Naive thymus-derived CD8-positive, alpha-beta T cell (primary cell): Measurements from ENCODE around the gene PSAP. TPM values are rescaled to one million over a fixed set of nuclear protein-coding genes. Genes with fewer than 3 reads are reported as not detected.
A peak's percentile ranks its signal among the peaks of the same experiment; 100 is the strongest.
"Not testable (repeated sequence)": the region's sequence is repeated elsewhere in the genome, so short reads cannot be mapped to it uniquely, and the experiment has no call there.

Experiments used
- ATAC-seq, 2 donors: fragments of 150-1000 bp; cut with Tn5 transposase in 1 of 2; sonication (Bioruptor Pico), chemical (Tn5 transposase) in 1 of 2; 1 replicate in 1 of 2; 2 replicates in 1 of 2; pipeline ENCODE4 v1.10.0; 2021; ENCODE audit warnings: mild to moderate bottlenecking in 2 of 2, moderate library complexity in 2 of 2
- POLR2A ChIA-PET: fragments of 350-600 bp; sonication (Branson Sonifier 250); formaldehyde crosslinking; loops from one replicate; lab custom pipeline; 2021; ENCODE audit warnings: antibody characterized with exemption; lab: Charles Lee
- DNase-seq, 10 donors: peaks; one replicate each; pipeline versions ENCODE4 v3.0.0 to v3.0.0-alpha.2; 2020 to 2022
- H3K27ac Mint-ChIP-seq, 10 donors: one replicate each; pipeline ENCODE4 v1.8.0; 2020 to 2022; ENCODE audit warnings: mild to moderate bottlenecking in 10 of 10, mixed read lengths in 10 of 10, moderate library complexity in 4 of 10, inconsistent platforms in 1 of 10
- H3K27me3 Mint-ChIP-seq, 5 donors: one replicate each; pipeline ENCODE4 v1.8.0; 2021 to 2022; ENCODE audit warnings: mixed read lengths in 5 of 5
- H3K36me3 Mint-ChIP-seq, 3 donors: one replicate each; pipeline ENCODE4 v1.8.0; 2020 to 2022; ENCODE audit warnings: mixed read lengths in 3 of 3, mild to moderate bottlenecking in 2 of 3, inconsistent platforms in 1 of 3
- H3K4me1 Mint-ChIP-seq, 4 donors: one replicate each; pipeline ENCODE4 v1.8.0; 2021 to 2022; ENCODE audit warnings: mixed read lengths in 4 of 4
- H3K4me3 Mint-ChIP-seq, 10 donors: one replicate each; pipeline ENCODE4 v1.8.0; 2020 to 2022; ENCODE audit warnings: mild to moderate bottlenecking in 10 of 10, mixed read lengths in 10 of 10, moderate library complexity in 6 of 10, inconsistent platforms in 1 of 10
- H3K9me3 Mint-ChIP-seq, 9 donors: one replicate each; pipeline ENCODE4 v1.8.0; 2020 to 2022; ENCODE audit warnings: mixed read lengths in 9 of 9, mild to moderate bottlenecking in 3 of 9, inconsistent platforms in 1 of 9, moderate library complexity in 1 of 9
- polyA plus RNA-seq, 3 donors: library from polyadenylated mRNA; unstranded; fragments of 300-500 nt; fragmentation: Illumina TruSeq; gene quantifications; one replicate each; pipeline ENCODE4 v1.2.3, GENCODE V29; 2021
- total RNA-seq, 8 experiments: library from RNA in 2 of 8; stranded (reverse) in 2 of 8; gene quantifications; one replicate each; pipeline ENCODE4 v1.2.3 and lab custom pipeline; 2021 to 2026

Gene PSAP
- total RNA-seq (100 to 1,000 TPM; 203 to 206 TPM), polyA plus RNA-seq (100 to 1,000 TPM; 389 to 442 (median 398) TPM), total RNA-seq (lab: John Stamatoyannopoulos, UW) (177 to 293 (median 215) reads per million in 6 experiments)

DNA sequence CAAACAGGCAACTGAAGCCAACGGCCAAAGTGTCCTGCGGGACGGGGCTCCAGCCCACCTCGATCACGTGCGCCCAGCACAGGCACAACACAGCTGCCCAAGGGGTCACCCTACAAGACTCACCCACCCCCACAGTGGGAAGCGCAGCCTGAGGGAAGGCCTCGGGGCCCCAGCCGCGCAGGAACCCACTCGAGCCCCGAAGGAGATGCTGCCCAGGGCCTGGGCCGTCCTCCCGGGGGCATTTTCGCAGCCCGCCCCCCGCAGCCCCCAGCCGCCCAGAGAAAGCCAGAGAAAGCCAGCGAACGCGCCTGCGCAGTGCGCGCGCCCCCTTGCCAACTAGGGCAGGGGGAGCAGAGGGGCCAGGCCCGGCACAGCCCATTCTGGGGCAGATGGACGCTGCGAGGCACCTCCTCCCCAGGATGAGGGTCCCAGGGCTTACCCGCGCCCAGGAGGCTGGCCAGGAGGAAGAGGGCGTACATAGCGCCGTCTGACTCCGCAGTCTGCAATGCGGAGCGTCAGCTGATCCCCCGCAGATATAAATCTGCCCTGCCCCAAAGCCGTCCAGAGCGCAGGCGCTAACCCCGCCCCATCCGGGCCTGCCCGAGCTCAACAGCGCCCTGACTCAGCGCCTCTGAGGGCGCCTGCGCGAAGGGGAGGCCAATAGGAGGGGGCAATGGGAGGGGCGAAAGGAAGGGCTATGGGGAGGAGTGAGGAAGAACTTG is at the start of gene PSAP:
TSS of gene PSAP (minus strand) at position 509 of the 722 bp plus-strand sequence. CDS start at position 479, 30 bp downstream.
- H3K27ac Mint-ChIP-seq = peak within 1 kb of the TSS; percentile 74 to 96 (median 94)
- POLR2A ChIA-PET = interaction anchor here (0.6 to 2.0 kb wide), 28 partner anchors 8 to 1446 kb away, joined by 3 to 15 read pairs (median 4); partner anchors contain the start of genes DNAJB12, EIF4EBP2 and VSIR
- H3K36me3 Mint-ChIP-seq = no peaks in the 10 kb centered on the region
- no peaks in the 10 kb centered on the region for H3K27me3 Mint-ChIP-seq
- H3K4me3 Mint-ChIP-seq = peak within 1 kb of the TSS; percentile 89 to 99 (median 94)
- no peaks in the 10 kb centered on the region for H3K9me3 Mint-ChIP-seq
- peak; percentile 95 to 97 for ATAC-seq
- peaks cover 23 to 60% (median 51%) of the 10 kb centered on the region in 4 donors for H3K4me1 Mint-ChIP-seq
- peak; percentile 95 to 99 (median 98) for DNase-seq

DNA sequence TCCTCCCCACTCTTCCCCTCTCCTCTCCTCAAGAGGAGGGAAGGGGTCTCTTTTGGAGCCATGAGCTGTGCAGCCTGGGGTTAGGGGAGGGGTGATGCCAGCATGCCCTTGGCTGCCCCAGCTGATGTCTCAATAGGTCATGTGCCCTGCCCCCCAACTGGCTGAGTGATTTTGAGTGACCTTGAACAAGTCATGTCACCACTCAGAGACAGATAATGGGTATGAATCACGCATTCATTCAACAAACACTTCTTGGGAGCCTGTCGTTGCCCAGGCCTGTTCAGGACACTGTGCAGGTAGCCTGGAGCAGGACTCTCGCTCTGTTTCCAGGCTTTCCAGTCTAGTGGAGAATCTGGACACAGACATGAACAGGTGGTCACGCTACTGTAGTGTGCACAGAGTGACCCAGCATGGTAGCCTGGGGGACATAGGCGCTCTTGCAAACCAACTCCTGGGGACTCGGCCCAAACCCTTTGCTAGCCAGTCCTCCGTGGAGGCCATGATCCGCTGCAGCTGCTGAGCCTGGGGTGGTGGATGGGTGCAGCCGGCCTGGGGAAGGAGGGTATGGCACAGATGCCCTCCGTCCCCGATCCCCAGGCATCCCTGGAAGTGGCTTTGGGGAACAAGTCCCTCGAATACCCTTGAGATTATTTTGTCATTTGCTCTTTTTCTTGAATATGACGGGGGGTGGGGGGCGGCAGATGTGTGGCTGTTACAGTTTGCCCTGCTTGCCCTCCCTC is 49.6 kb upstream of the PSAP start:
- Mint-ChIP-seq H3K36me3 (peaks cover 0 to 3% (median 0%) of the 10 kb centered on the region in 3 donors), H3K9me3 (peaks cover 0 to 2% (median 0%) of the 10 kb centered on the region in 9 donors), H3K4me1 (peaks cover 0 to 16% (median 6%) of the 10 kb centered on the region in 4 donors), H3K4me3 (no peak overlapping the region), H3K27ac (no peak overlapping the region), H3K27me3 (no peaks in the 10 kb centered on the region)
- POLR2A ChIA-PET = interaction anchor here (0.8 kb wide), 1 partner anchor 151 kb away, joined by 3 read pairs; no protein-coding TSS in a partner anchor
- no peak for DNase-seq
- no peak for ATAC-seq

- no peak for ATAC-seq
- Mint-ChIP-seq H3K27me3 (no peaks in the 10 kb centered on the region), H3K4me1 (peaks cover 0 to 16% (median 6%) of the 10 kb centered on the region in 4 donors), H3K9me3 (peaks cover 0 to 2% (median 0%) of the 10 kb centered on the region in 9 donors), H3K4me3 (no peak overlapping the region), H3K27ac (peak overlapping the region in 1 of 10 donors; percentile 14), H3K36me3 (peaks cover 0 to 3% (median 0%) of the 10 kb centered on the region in 3 donors)
- POLR2A ChIA-PET = no interaction called here
- no peak for DNase-seq
These were observed 48.8 kb upstream of the PSAP start for GRCh38 chr10:71899665-71900412.

- not testable (repeated sequence) for H3K9me3 Mint-ChIP-seq, DNase-seq, H3K27me3 Mint-ChIP-seq, H3K36me3 Mint-ChIP-seq, ATAC-seq
- peak overlapping the region in 1 of 10 donors; percentile 40 for H3K27ac Mint-ChIP-seq
- POLR2A ChIA-PET = interaction anchor here (0.6 to 2.9 kb wide), 5 partner anchors 39 to 1561 kb away, joined by 3 to 15 read pairs (median 4); no protein-coding TSS in a partner anchor
- H3K4me1 Mint-ChIP-seq = peaks cover 0 to 16% (median 6%) of the 10 kb centered on the region in 4 donors
- peak overlapping the region in 1 of 10 donors; percentile 38 for H3K4me3 Mint-ChIP-seq
These were observed 47.3 kb upstream of the PSAP start for GRCh38 chr10:71898346-71898745.

GRCh38 chr10:71893920-71894319 is 42.9 kb upstream of the PSAP start:
- DNase-seq = no peak
- POLR2A ChIA-PET = interaction anchor here (0.5 to 0.6 kb wide), 2 partner anchors 10 to 43 kb away, joined by 3 to 4 read pairs; partner anchors contain the start of gene PSAP
- no peak for ATAC-seq
- H3K9me3 Mint-ChIP-seq = peaks cover 0 to 2% (median 0%) of the 10 kb centered on the region in 9 donors
- no peak overlapping the region for H3K4me3 Mint-ChIP-seq
- peaks cover 6 to 18% (median 16%) of the 10 kb centered on the region in 4 donors for H3K4me1 Mint-ChIP-seq
- peaks cover 0 to 3% (median 0%) of the 10 kb centered on the region in 3 donors for H3K36me3 Mint-ChIP-seq
- H3K27ac Mint-ChIP-seq = no peak overlapping the region
- H3K27me3 Mint-ChIP-seq = peaks cover 0 to 5% (median 2%) of the 10 kb centered on the region in 5 donors

GRCh38 chr10:71893258-71893815 is 42.3 kb upstream of the PSAP start:
- DNase-seq (no peak), ATAC-seq (no peak)
- H3K27ac Mint-ChIP-seq = no peak overlapping the region
- peaks cover 9 to 23% (median 20%) of the 10 kb centered on the region in 4 donors for H3K4me1 Mint-ChIP-seq
- H3K36me3 Mint-ChIP-seq = no peaks in the 10 kb centered on the region
- POLR2A ChIA-PET = interaction anchor here (0.6 kb wide), 1 partner anchor 42 kb away, joined by 3 read pairs; the partner anchor contains the start of gene PSAP
- peaks cover 0 to 8% (median 2%) of the 10 kb centered on the region in 5 donors for H3K27me3 Mint-ChIP-seq
- no peaks in the 10 kb centered on the region for H3K9me3 Mint-ChIP-seq
- no peak overlapping the region for H3K4me3 Mint-ChIP-seq

- no peak for ATAC-seq
- Mint-ChIP-seq H3K27ac (peak overlapping the region in 1 of 10 donors; percentile 16), H3K9me3 (no peaks in the 10 kb centered on the region), H3K36me3 (no peaks in the 10 kb centered on the region), H3K4me3 (no peak overlapping the region), H3K4me1 (peaks cover 9 to 27% (median 11%) of the 10 kb centered on the region in 4 donors), H3K27me3 (peaks cover 0 to 8% (median 2%) of the 10 kb centered on the region in 5 donors)
- POLR2A ChIA-PET = interaction anchor here (1.2 kb wide), 1 partner anchor 18 kb away, joined by 3 read pairs; no protein-coding TSS in a partner anchor
- DNase-seq = no peak
These were observed 40.4 kb upstream of the PSAP start for GRCh38 chr10:71891437-71891836.

DNA sequence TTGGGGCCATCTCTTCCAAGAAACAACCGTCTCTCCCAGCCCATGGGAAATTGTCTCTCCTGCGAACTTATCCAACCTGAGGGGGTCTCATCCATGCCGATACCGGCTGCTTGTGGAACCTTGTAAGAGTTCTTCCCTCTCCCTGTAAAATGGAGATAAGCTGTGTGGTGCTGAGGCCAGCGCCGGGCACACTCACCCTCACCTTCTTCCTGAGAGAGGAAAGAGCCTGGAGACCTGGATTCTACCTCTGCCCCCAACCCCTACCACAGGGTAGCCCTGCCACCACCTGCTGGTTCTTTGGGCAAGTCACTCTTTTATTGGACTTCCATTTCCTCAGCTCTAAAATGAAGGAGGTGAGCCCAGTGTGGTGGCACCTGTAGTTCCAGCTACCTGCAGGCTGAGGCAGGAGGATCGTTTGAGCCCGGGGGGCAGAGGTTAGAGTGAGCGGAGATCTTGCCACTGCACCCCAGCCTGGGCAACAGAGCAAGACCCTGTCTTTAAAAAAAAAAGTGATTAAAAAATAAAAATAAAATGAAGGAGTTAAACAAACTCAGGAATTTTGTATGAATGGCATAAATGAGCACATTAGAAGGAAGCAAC is 38.4 kb upstream of the PSAP start:
- Mint-ChIP-seq H3K27ac (peak overlapping the region in 4 of 10 donors; percentile 75 to 88 (median 76)), H3K27me3 (peaks cover 0 to 8% (median 2%) of the 10 kb centered on the region in 5 donors)

DNA sequence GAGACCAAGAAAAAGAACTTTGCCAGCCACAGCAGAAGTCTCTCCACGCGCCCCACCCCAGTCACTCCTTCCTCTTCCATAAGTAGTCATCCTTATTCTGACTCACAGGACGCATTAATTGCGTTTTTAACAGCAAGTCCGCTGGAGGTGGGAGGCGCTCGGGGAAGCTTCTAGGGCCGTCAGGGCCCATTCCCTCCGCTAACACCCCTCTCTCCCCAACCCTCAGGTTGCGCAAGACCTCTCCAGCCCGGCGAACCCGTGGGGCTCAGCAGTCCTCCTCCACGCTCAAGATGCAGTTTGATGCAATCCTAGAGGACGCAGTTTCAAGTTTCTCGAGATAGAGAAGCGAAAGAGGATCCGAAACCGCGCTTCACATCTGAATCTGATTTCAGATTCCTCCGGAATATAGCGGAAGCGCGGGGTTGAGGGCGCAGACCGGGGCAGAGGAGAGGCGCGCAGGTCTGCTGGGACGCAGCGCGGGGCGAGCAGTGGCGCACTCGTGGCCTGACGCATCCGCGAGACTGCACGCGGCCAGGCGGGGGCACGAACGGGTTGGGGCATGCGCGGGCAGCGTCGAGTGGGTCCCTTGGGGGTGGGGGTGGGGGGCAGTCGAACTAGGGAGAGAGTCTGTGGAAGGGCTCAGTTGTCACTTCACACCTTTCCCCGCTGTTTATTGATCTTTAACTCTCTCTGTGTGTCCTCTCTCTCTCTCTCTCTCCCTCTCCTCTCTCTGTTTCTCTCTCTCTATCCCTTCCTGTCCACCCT is 37.8 kb upstream of the PSAP start:
- DNase-seq = peak; percentile 9 to 74 (median 36)
- H3K9me3 Mint-ChIP-seq = no peaks in the 10 kb centered on the region
- H3K27me3 Mint-ChIP-seq = peaks cover 0 to 8% (median 2%) of the 10 kb centered on the region in 5 donors
- peak; percentile 96 to 97 for ATAC-seq
- POLR2A ChIA-PET = interaction anchor here (0.6 kb wide), 1 partner anchor 76 kb away, joined by 3 read pairs; no protein-coding TSS in a partner anchor
- no peaks in the 10 kb centered on the region for H3K36me3 Mint-ChIP-seq
- peak overlapping the region; percentile 76 to 96 (median 90) for H3K4me3 Mint-ChIP-seq
- H3K4me1 Mint-ChIP-seq = peaks cover 11 to 32% (median 11%) of the 10 kb centered on the region in 4 donors
- H3K27ac Mint-ChIP-seq = peak overlapping the region in 6 of 10 donors; percentile 18 to 88 (median 75)

More for the DNA sequence above, 38.4 kb upstream of the PSAP start:
- ATAC-seq = no peak
- DNase-seq = no peak
- Mint-ChIP-seq H3K36me3 (no peaks in the 10 kb centered on the region), H3K4me3 (peak overlapping the region; percentile 76 to 96 (median 90)), H3K4me1 (peaks cover 11 to 30% (median 11%) of the 10 kb centered on the region in 4 donors), H3K9me3 (no peaks in the 10 kb centered on the region)
- POLR2A ChIA-PET = interaction anchor here (0.6 to 0.8 kb wide), 3 partner anchors 9 to 77 kb away, joined by 3 read pairs; no protein-coding TSS in a partner anchor

GRCh38 chr10:71888248-71888622 is 37.2 kb upstream of the PSAP start:
- POLR2A ChIA-PET = no interaction called here
- H3K4me3 Mint-ChIP-seq = peak overlapping the region; percentile 76 to 96 (median 90)
- H3K9me3 Mint-ChIP-seq = no peaks in the 10 kb centered on the region
- H3K27me3 Mint-ChIP-seq = peaks cover 0 to 8% (median 2%) of the 10 kb centered on the region in 5 donors
- H3K4me1 Mint-ChIP-seq = peaks cover 15 to 37% (median 16%) of the 10 kb centered on the region in 4 donors
- ATAC-seq = no peak
- H3K27ac Mint-ChIP-seq = peak overlapping the region in 2 of 10 donors; percentile 75 to 77
- no peaks in the 10 kb centered on the region for H3K36me3 Mint-ChIP-seq
- DNase-seq = no peak
